ENCODE data around the gene GLIPR1L1. TPM values are rescaled to one million over a fixed set of nuclear protein-coding genes. Genes with fewer than 3 reads are reported as not detected.

GLIPR1L1 gene
- total and polyA plus RNA-seq, 8 donors, result not detected

DNA sequence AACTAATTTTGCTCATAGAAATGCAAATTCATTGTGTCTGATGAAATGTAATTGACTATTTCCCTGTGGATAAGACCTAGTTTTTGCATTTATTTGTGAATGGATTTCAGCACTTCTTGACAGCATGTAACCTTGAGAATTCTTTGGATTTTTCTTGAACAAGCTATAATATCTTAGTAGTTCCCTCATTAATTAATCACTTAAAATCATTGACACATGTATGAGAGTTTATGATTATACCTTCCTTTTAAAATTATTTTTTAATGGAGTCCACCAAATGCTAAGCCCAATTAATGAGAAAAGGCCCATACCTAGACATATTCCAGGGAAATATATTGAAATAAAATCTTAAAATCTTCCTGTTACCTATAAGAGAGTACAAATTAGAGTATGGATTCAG is 73.2 kb downstream of the GLIPR1L1 start:
- no peak for FAIRE-seq

DNA sequence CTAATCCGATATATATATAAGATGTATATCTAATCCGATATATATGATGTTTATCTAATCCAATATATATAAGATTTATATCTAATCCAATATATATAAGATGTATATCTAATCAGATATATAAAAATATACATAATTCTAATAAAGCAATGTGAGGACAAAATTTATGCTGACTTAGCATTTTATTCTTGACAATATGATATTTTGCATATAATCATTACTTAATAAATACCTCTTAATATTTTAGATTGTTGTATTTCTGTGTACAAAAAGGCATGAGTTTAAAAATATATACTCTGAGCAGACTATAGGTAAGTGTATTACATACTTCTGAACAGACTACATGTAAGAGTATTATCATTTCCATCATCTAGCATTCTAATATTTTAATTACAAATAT is 75.4 kb downstream of the GLIPR1L1 start:
- no peak for TF ChIP-seq CTCF (IDR thresholded peaks at IDR 0.05)
- no peaks in the 10 kb centered on the region for H3K36me3 ChIP-seq
- 85 to 91% methylated on average over 2 of the region's 2 CpGs for WGBS, 2 donors
- H3K27ac ChIP-seq, result no peak overlapping the region
- FAIRE-seq, result no peak
- no peak for DNase-seq
- H3K9me3 ChIP-seq, result no peaks in the 10 kb centered on the region
- H3K4me3 ChIP-seq, result no peak overlapping the region
- H3K27me3 ChIP-seq, result no peaks in the 10 kb centered on the region
- no peak for ATAC-seq
- H3K4me1 ChIP-seq, result no peaks in the 10 kb centered on the region
- intact Hi-C loops (cut with DNase I), result no loop called here

More for the DNA sequence above, 73.2 kb downstream of the GLIPR1L1 start:
- H3K9me3 ChIP-seq, result no peaks in the 10 kb centered on the region
- ATAC-seq, result no peak
- no peaks in the 10 kb centered on the region for H3K27me3 ChIP-seq
- H3K4me3 ChIP-seq, result no peak overlapping the region
- H3K27ac ChIP-seq, result no peak overlapping the region
- no peak for TF ChIP-seq CTCF (IDR thresholded peaks at IDR 0.05)
- H3K4me1 ChIP-seq, result no peaks in the 10 kb centered on the region
- H3K36me3 ChIP-seq, result no peaks in the 10 kb centered on the region
- intact Hi-C loops (cut with DNase I), result no loop called here
- no peak for DNase-seq

GRCh38 chr12:75414671-75415070 is 80.2 kb downstream of the GLIPR1L1 start:
- no peak for FAIRE-seq
- H3K4me3 ChIP-seq, result no peak overlapping the region
- H3K27ac ChIP-seq, result no peak overlapping the region
- no peaks in the 10 kb centered on the region for H3K36me3 ChIP-seq
- H3K9me3 ChIP-seq, result no peaks in the 10 kb centered on the region
- no peaks in the 10 kb centered on the region for H3K4me1 ChIP-seq
- 75 to 87% methylated on average over 1 of the region's 1 CpG for WGBS, 2 donors
- no peak for DNase-seq
- ATAC-seq, result no peak
- no peak for TF ChIP-seq CTCF (IDR thresholded peaks at IDR 0.05)
- intact Hi-C loops (cut with DNase I), result no loop called here
- no peaks in the 10 kb centered on the region for H3K27me3 ChIP-seq

GRCh38 chr12:75419841-75420240 is 85.4 kb downstream of the GLIPR1L1 start:
- TF ChIP-seq CTCF (IDR thresholded peaks at IDR 0.05), result no peak
- intact Hi-C loops (cut with DNase I), result no loop called here
- DNase-seq (no peak), ATAC-seq (no peak), FAIRE-seq (no peak)
- Histone ChIP-seq H3K36me3 (no peaks in the 10 kb centered on the region), H3K27me3 (no peaks in the 10 kb centered on the region), H3K4me1 (no peaks in the 10 kb centered on the region), H3K9me3 (no peaks in the 10 kb centered on the region), H3K4me3 (no peak overlapping the region), H3K27ac (no peak overlapping the region)
- WGBS, 2 donors, result 60 to 79% methylated on average over 2 of the region's 2 CpGs

Other genes starting within 250 kb of the GLIPR1L1 start
- under 1 TPM in 3 of 6 donors, not detected in 3; 0.06 to 0.18 (median 0.09) TPM for gene KCNC2, start 124.8 kb upstream of the GLIPR1L1 start, total RNA-seq
- gene KCNC2, start 124.8 kb upstream of the GLIPR1L1 start, polyA plus RNA-seq, result under 1 TPM; 0.08 to 0.19 TPM
- gene CAPS2, start 4.3 kb upstream of the GLIPR1L1 start, total RNA-seq, result 1 to 10 TPM; 1.8 to 5.7 (median 3.0) TPM
- 1 to 10 TPM; 1.7 to 3.9 TPM for gene CAPS2, start 4.3 kb upstream of the GLIPR1L1 start, polyA plus RNA-seq
- 1 to 10 TPM in 2 of 6 donors, under 1 TPM in 3, not detected in 1; 0.35 to 1.2 (median 0.58) TPM for gene GLIPR1L2, start 56.4 kb downstream of the GLIPR1L1 start, total RNA-seq
- gene GLIPR1L2, start 56.4 kb downstream of the GLIPR1L1 start, polyA plus RNA-seq, result under 1 TPM; 0.33 to 0.46 TPM
- gene GLIPR1, start 146.1 kb downstream of the GLIPR1L1 start, total RNA-seq, result 10 to 100 TPM in 2 of 6 donors, 1 to 10 TPM in 3, under 1 TPM in 1; 0.79 to 19.1 (median 3.8) TPM
- under 1 TPM; 0.68 TPM for gene GLIPR1, start 146.1 kb downstream of the GLIPR1L1 start, polyA plus RNA-seq
- 10 to 100 TPM; 10.5 to 23.7 (median 19.8) TPM for gene KRR1, start 176.9 kb downstream of the GLIPR1L1 start, total RNA-seq
- gene KRR1, start 176.9 kb downstream of the GLIPR1L1 start, polyA plus RNA-seq, result 10 to 100 TPM in 1 of 2 donors, 1 to 10 TPM in 1; 6.8 to 16.0 TPM

All from pancreas (tissue), 10 donors.